H1 (cell line): ENCODE measurements around the gene C2orf92. TPM values are rescaled to one million over a fixed set of nuclear protein-coding genes. Genes with fewer than 3 reads are reported as not detected.

Source experiments
- CTCF ChIA-PET: fragments of 300-600 bp; sonication (Branson Sonifier 250); formaldehyde crosslinking; loops from one replicate; lab custom pipeline; 2021; ENCODE audit not compliant: partially characterized antibody; lab: Charles Lee
- POLR2A ChIA-PET: fragments of 300-600 bp; sonication (Branson Sonifier 250); formaldehyde crosslinking; loops from one replicate; lab custom pipeline; 2021; ENCODE audit warnings: inconsistent platforms; ENCODE audit not compliant: partially characterized antibody; lab: Charles Lee
- DNase-seq, 2 experiments: peaks; one replicate each; pipeline versions ENCODE4 v3.0.0 to v3.0.0-alpha.2; 2010 to 2022; ENCODE audit warnings: low spot score in 2 of 2, low read depth in 1 of 2, mixed read lengths in 1 of 2
- FAIRE-seq: peaks from 2 replicates; lab custom pipeline; 2011; peaks lifted over from hg19 to GRCh38; lab: Jason Lieb, UNC
- H2AFZ ChIP-seq: 2 replicates; pipeline ENCODE4 v1.8.1; 2012; ENCODE audit warnings: low read length, inconsistent platforms
- H2AK5ac ChIP-seq: 2 replicates; pipeline ENCODE4 v1.6.1; 2013; ENCODE audit warnings: low read depth, low read length
- H2BK120ac ChIP-seq: replicated peaks from 2 replicates; pipeline ENCODE3; 2013; ENCODE audit warnings: low read depth, low read length, inconsistent platforms
- H2BK12ac ChIP-seq: 2 replicates; pipeline ENCODE4 v1.6.1; 2013; ENCODE audit warnings: low read depth, low read length
- H2BK15ac ChIP-seq: 2 replicates; pipeline ENCODE4 v1.6.1; 2013; ENCODE audit warnings: low read length
- H2BK20ac ChIP-seq: 2 replicates; pipeline ENCODE4 v1.6.1; 2013; ENCODE audit warnings: low read length
- H2BK5ac ChIP-seq: 2 replicates; pipeline ENCODE4 v1.6.1; 2013; ENCODE audit warnings: low read depth, low read length
- H3K14ac ChIP-seq: 2 replicates; pipeline ENCODE4 v1.6.1; 2013; ENCODE audit warnings: inconsistent platforms; ENCODE audit not compliant: insufficient read length
- H3K18ac ChIP-seq: 2 replicates; pipeline ENCODE4 v1.6.1; 2013; ENCODE audit warnings: low read length; ENCODE audit errors: extremely low read depth
- H3K23ac ChIP-seq: 2 replicates; pipeline ENCODE4 v1.6.1; 2013; ENCODE audit warnings: inconsistent platforms; ENCODE audit not compliant: insufficient read length
- H3K23me2 ChIP-seq: 2 replicates; pipeline ENCODE4 v1.6.1; 2013; ENCODE audit warnings: low read depth, low read length
- H3K27ac ChIP-seq: 2 replicates; pipeline ENCODE4 v1.6.1; 2011; ENCODE audit warnings: low read depth, low read length, inconsistent platforms
- H3K27me3 ChIP-seq, 4 experiments: replicated peaks in 1 of 4; 1 replicate in 1 of 4; 2 replicates in 3 of 4; pipeline versions ENCODE4 v1.6.1 to v1.8.1; 2011 to 2013; ENCODE audit warnings: low read length in 3 of 4, mild to moderate bottlenecking in 3 of 4, inconsistent platforms in 2 of 4, mixed read lengths in 2 of 4, moderate library complexity in 1 of 4; ENCODE audit not compliant: control insufficient read depth in 3 of 4, insufficient read depth in 3 of 4; ENCODE audit errors: extremely low read depth in 1 of 4
- H3K36me3 ChIP-seq, 4 experiments: 2 replicates each; pipeline versions ENCODE4 v1.6.1 to v1.8.1; 2011 to 2013; ENCODE audit warnings: mild to moderate bottlenecking in 4 of 4, low read length in 3 of 4, moderate library complexity in 2 of 4, control low read depth in 1 of 4, inconsistent platforms in 1 of 4; ENCODE audit not compliant: insufficient read depth in 4 of 4, control insufficient read depth in 2 of 4
- H3K4ac ChIP-seq: replicated peaks from 2 replicates; pipeline ENCODE3; 2013; ENCODE audit warnings: low read length, low read depth, mixed read lengths, inconsistent platforms; ENCODE audit not compliant: insufficient read length
- H3K4me1 ChIP-seq, 4 experiments: replicated peaks in 1 of 4; 1 replicate in 1 of 4; 2 replicates in 3 of 4; pipeline versions ENCODE4 v1.6.1 to v1.8.1; 2011 to 2013; ENCODE audit warnings: low read length in 3 of 4, inconsistent platforms in 2 of 4, mixed read lengths in 1 of 4; ENCODE audit not compliant: insufficient read depth in 4 of 4, control insufficient read depth in 3 of 4
- H3K4me2 ChIP-seq, 2 experiments: 2 replicates each; pipeline versions ENCODE4 v1.6.1 to v1.8.1; 2011 to 2013; ENCODE audit warnings: low read depth in 2 of 2, low read length in 2 of 2, control low read depth in 1 of 2, inconsistent platforms in 1 of 2, mild to moderate bottlenecking in 1 of 2; ENCODE audit not compliant: insufficient read depth in 1 of 2
- H3K4me3 ChIP-seq, 4 experiments: fragments of 200-600, 300-600 bp in 1 of 4; sonication (generic), shearing (Covaris generic), sonication (Bioruptor Twin) in 1 of 4; 2 replicates each; pipeline versions ENCODE4 v1.5.1 to v1.8.1; 2011 to 2016; ENCODE audit warnings: low read length in 4 of 4, low read depth in 3 of 4, control low read depth in 2 of 4, inconsistent platforms in 2 of 4, mild to moderate bottlenecking in 2 of 4, mixed read lengths in 1 of 4, moderate library complexity in 1 of 4; ENCODE audit not compliant: insufficient read depth in 2 of 4; ENCODE audit errors: extremely low read depth in 1 of 4
- H3K56ac ChIP-seq: replicated peaks from 2 replicates; pipeline ENCODE3; 2013; ENCODE audit warnings: low read depth, mild to moderate bottlenecking, mixed read lengths, low read length, inconsistent platforms; ENCODE audit not compliant: insufficient read length
- H3K79me1 ChIP-seq: 2 replicates; pipeline ENCODE4 v1.6.1; 2013; ENCODE audit warnings: low read depth, low read length, control low read depth
- H3K79me2 ChIP-seq, 2 experiments: 2 replicates each; pipeline versions ENCODE4 v1.6.1 to v1.8.1; 2012 to 2013; ENCODE audit warnings: low read length in 2 of 2, mild to moderate bottlenecking in 2 of 2, inconsistent platforms in 1 of 2; ENCODE audit not compliant: insufficient read depth in 2 of 2, control insufficient read depth in 1 of 2
- H3K9ac ChIP-seq, 4 experiments: replicated peaks in 1 of 4; 1 replicate in 1 of 4; 2 replicates in 3 of 4; pipeline versions ENCODE4 v1.6.1 to v1.8.1; 2011 to 2013; ENCODE audit warnings: low read depth in 3 of 4, low read length in 3 of 4, control low read depth in 2 of 4, mild to moderate bottlenecking in 2 of 4, moderate library complexity in 2 of 4, inconsistent platforms in 1 of 4; ENCODE audit errors: extremely low read depth in 1 of 4
- H3K9me3 ChIP-seq, 2 experiments: 2 replicates each; pipeline versions ENCODE4 v1.6.1 to v1.8.1; 2012 to 2013; ENCODE audit warnings: mild to moderate bottlenecking in 2 of 2, moderate library complexity in 2 of 2, control low read depth in 1 of 2, inconsistent platforms in 1 of 2, low read depth in 1 of 2, low read length in 1 of 2, mixed read lengths in 1 of 2; ENCODE audit not compliant: insufficient read depth in 2 of 2
- H4K20me1 ChIP-seq, 2 experiments: replicated peaks in 1 of 2; 2 replicates each; pipeline versions ENCODE3 to v1.8.1; 2011 to 2013; ENCODE audit warnings: inconsistent platforms in 2 of 2, low read length in 2 of 2, mild to moderate bottlenecking in 1 of 2; ENCODE audit not compliant: insufficient read depth in 2 of 2, control insufficient read depth in 1 of 2
- H4K5ac ChIP-seq: 2 replicates; pipeline ENCODE4 v1.6.1; 2013; ENCODE audit warnings: low read length, low read depth, mixed read lengths, inconsistent platforms; ENCODE audit not compliant: insufficient read length
- H4K8ac ChIP-seq: 2 replicates; pipeline ENCODE4 v1.8.0; 2013; ENCODE audit warnings: mild to moderate bottlenecking, moderate library complexity, low read length, inconsistent platforms; ENCODE audit not compliant: insufficient read depth; ENCODE audit errors: extremely low read depth
- H4K91ac ChIP-seq: replicated peaks from 2 replicates; pipeline ENCODE3; 2013; ENCODE audit warnings: low read length, mixed read lengths, inconsistent platforms; ENCODE audit not compliant: insufficient read length
- CREB1 ChIP-seq: IDR thresholded peaks from 2 replicates; pipeline ENCODE4 v1.6.1; 2012; ENCODE audit warnings: inconsistent platforms
- RNF2 ChIP-seq: fragments of 200-900, 300-1000 bp; sonication (generic); IDR thresholded peaks from 2 replicates; pipeline ENCODE4 v1.7.1; 2016; ENCODE audit warnings: borderline replicate concordance, low read depth, mild to moderate bottlenecking, antibody characterized with exemption, low read length; ENCODE audit not compliant: poor library complexity, severe bottlenecking; ENCODE audit errors: missing control alignments
- SIRT6 ChIP-seq: IDR thresholded peaks from one replicate; pipeline ENCODE4 v1.7.1; 2012; ENCODE audit warnings: low read length, inconsistent platforms
- SP2 ChIP-seq: IDR thresholded peaks from 2 replicates; pipeline ENCODE4 v1.6.1; 2012; ENCODE audit warnings: mild to moderate bottlenecking, low read length, inconsistent platforms
- WGBS, 2 experiments: shearing (Covaris generic) in 1 of 2; methylation state at CpG; one replicate each; pipeline versions ENCODE4 v1.1.6 to v1.1.7; 2013 to 2015; ENCODE audit warnings: low lambda C conversion rate in 2 of 2, mixed read lengths in 2 of 2, inconsistent platforms in 1 of 2, low coverage in 1 of 2, missing lambda C conversion rate in 1 of 2; ENCODE audit not compliant: insufficient replicate concordance in 2 of 2, insufficient coverage in 1 of 2, insufficient read length in 1 of 2; ENCODE audit errors: extremely low coverage in 1 of 2, missing lambda C conversion rate in 1 of 2; 5-methylcytosine and 5-hydroxymethylcytosine counted together
- polyA plus RNA-seq, 7 experiments: library from polyadenylated mRNA; depleted of rRNA in 3 of 7; stranded (reverse) in 5 of 7; unstranded in 2 of 7; fragments of >200 nt in 5 of 7; fragments of 200-250 nt in 2 of 7; gene quantifications; 1 replicate in 5 of 7; 2 replicates in 1 of 7; 4 replicates in 1 of 7; pipeline versions ENCODE4 v1.2.1 to v1.2.3, GENCODE V29; 2011 to 2013; ENCODE audit warnings: missing spikeins in 2 of 7, mixed read lengths in 2 of 7
- total RNA-seq: library from RNA; stranded (reverse); fragmentation: NEBNext Ultra II Directional; extraction: Animal tissue kit (Norgen Biotek cat#: 25700); gene quantifications from 2 replicates; pipeline ENCODE4 v1.2.1, GENCODE V29; 2021

C2orf92 gene
- total and polyA plus RNA-seq, 2 of the 8 experiments (the other 6 are each of a cell fraction or from before 2014, with no cell fraction given), result 2.3 to 3.7 TPM

DNA sequence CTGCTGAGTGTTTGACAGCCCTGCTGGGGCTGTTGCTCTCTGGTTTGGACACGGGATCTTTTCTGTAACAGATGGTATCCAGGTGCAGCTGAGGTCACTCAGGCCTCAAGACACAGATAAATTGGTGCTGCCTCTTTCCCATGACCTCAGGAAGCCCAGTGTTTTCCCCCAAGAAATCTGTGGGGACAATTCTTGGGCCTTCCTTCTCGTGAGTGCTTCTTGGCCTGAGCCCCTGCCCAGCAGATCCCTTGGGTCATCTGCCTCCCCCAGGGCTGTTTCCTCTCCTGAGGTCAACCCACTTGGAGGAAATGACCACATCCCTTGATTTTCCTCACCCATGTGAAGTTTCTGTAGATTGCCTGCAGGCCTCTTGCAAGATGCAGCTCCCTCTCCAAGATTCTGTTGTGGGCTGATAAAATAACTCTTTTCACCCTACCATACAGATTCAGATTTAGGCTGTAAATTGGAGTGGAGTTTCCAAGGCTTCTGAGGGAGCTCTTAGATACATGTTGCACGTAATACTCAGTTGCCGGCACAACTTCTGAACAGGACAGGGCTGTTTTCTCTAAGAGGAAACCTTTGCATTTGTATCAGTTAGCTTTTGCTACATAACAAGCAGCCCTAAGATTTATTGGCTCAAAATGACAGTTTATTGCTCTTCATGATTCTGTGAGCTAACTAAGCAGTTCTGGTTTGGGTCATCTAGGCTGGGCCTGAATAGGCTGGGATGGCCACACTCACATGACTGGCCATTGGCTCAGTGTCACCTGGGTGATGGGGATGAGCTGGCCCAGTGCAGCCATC is 57.0 kb downstream of the C2orf92 start:
- WGBS, 2 experiments, result 72% methylated on average over 4 of the region's 4 CpGs; no CpG with 5 or more reads in 1 of the 2 experiments

More for the DNA sequence above, 57.0 kb downstream of the C2orf92 start:
- no peak overlapping the region for H3K27ac ChIP-seq
- CTCF ChIA-PET, result interaction anchor here (0.6 to 11.0 kb wide), 7 partner anchors 14 to 29 kb away, joined by 3 to 105 read pairs (median 4); no protein-coding TSS in a partner anchor
- no peak overlapping the region for H3K9ac ChIP-seq
- no peak overlapping the region for H2AFZ ChIP-seq
- H2BK20ac ChIP-seq, result no peak overlapping the region
- FAIRE-seq, result no peak
- H3K23ac ChIP-seq, result no peak overlapping the region
- no peak overlapping the region for H2BK120ac ChIP-seq
- H2AK5ac ChIP-seq, result no peak overlapping the region
- H3K4ac ChIP-seq, result no peak overlapping the region
- TF ChIP-seq SP2 (no peak), CREB1 (no peak), RNF2 (no peak), SIRT6 (no peak)
- TF ChIP-seq, all 59 proteins: peak for 0
- H2BK15ac ChIP-seq, result no peak overlapping the region
- H4K20me1 ChIP-seq, result no peaks in the 10 kb centered on the region
- DNase-seq, result no peak
- H4K5ac ChIP-seq, result no peak overlapping the region
- no peaks in the 10 kb centered on the region for H3K79me1 ChIP-seq
- no peak overlapping the region for H4K91ac ChIP-seq
- no peaks in the 10 kb centered on the region for H3K27me3 ChIP-seq
- H3K4me3 ChIP-seq, result no peak overlapping the region
- H3K4me2 ChIP-seq, result no peak overlapping the region
- POLR2A ChIA-PET, result interaction anchor here (1.2 kb wide), 2 partner anchors 9 to 80 kb away, joined by 3 read pairs; partner anchors contain the start of gene COX5B
- no peak overlapping the region for H3K56ac ChIP-seq
- no peak overlapping the region for H3K18ac ChIP-seq
- H2BK5ac ChIP-seq, result no peak overlapping the region
- no peak overlapping the region for H4K8ac ChIP-seq
- H3K23me2 ChIP-seq, result no peaks in the 10 kb centered on the region
- no peak overlapping the region for H2BK12ac ChIP-seq
- H3K14ac ChIP-seq, result no peak overlapping the region
- no peaks in the 10 kb centered on the region; a peak in 1 of 7 replicates for H3K4me1 ChIP-seq
- H3K9me3 ChIP-seq, result no peaks in the 10 kb centered on the region
- no peaks in the 10 kb centered on the region for H3K36me3 ChIP-seq
- H3K79me2 ChIP-seq, result no peaks in the 10 kb centered on the region
